ENCODE data around the gene IGDCC3. TPM values are rescaled to one million over a fixed set of nuclear protein-coding genes. Genes with fewer than 3 reads are reported as not detected.

IGDCC3 gene
- total RNA-seq, 4 donors from 2014 or later: not detected

- Histone ChIP-seq H3K9me3 (no peaks in the 10 kb centered on the region), H3K27ac (no peak overlapping the region), H3K4me3 (no peak overlapping the region), H3K36me3 (no peaks in the 10 kb centered on the region), H3K4me1 (peaks cover 0 to 23% (median 0%) of the 10 kb centered on the region in 4 donors), H3K27me3 (peaks cover 0 to 36% of the 10 kb centered on the region in 2 donors)
- no peak for DNase-seq (ENCODE audit: low spot score in 2 of 2)
- WGBS, 2 donors: 34 to 44% methylated on average over 33 to 34 of the region's 34 CpGs
- TF ChIP-seq POLR2A (IDR thresholded peaks at IDR 0.05): no peak
- no peak for TF ChIP-seq EP300 (IDR thresholded peaks at IDR 0.05)
- no peak for TF ChIP-seq CTCF (IDR thresholded peaks at IDR 0.05)
Measured at GRCh38 chr15:65396283-65396964, 18.6 kb upstream of the IGDCC3 start.

- peaks cover 0 to 16% (median 0%) of the 10 kb centered on the region in 4 donors for H3K4me1 ChIP-seq
- H3K9me3 ChIP-seq: no peaks in the 10 kb centered on the region
- TF ChIP-seq POLR2A (IDR thresholded peaks at IDR 0.05): no peak
- no peak overlapping the region for H3K27ac ChIP-seq
- peaks cover 0 to 36% of the 10 kb centered on the region in 2 donors for H3K27me3 ChIP-seq
- peak overlapping the region in 1 of 4 donors; percentile 25 for H3K4me3 ChIP-seq
- H3K36me3 ChIP-seq: no peaks in the 10 kb centered on the region
- no peak for DNase-seq (ENCODE audit: low spot score in 2 of 2)
- 21 to 27% methylated on average over 31 to 58 of the region's 72 CpGs for WGBS, 2 donors
Measured at GRCh38 chr15:65395567-65396202, 17.9 kb upstream of the IGDCC3 start.

GRCh38 chr15:65394936-65395335 is 17.1 kb upstream of the IGDCC3 start:
- Histone ChIP-seq H3K27me3 (peaks cover 0 to 36% of the 10 kb centered on the region in 2 donors), H3K4me1 (peaks cover 0 to 16% (median 0%) of the 10 kb centered on the region in 4 donors), H3K9me3 (no peaks in the 10 kb centered on the region), H3K27ac (no peak overlapping the region), H3K36me3 (no peaks in the 10 kb centered on the region), H3K4me3 (no peak overlapping the region)
- TF ChIP-seq CTCF (IDR thresholded peaks at IDR 0.05) (no peak), POLR2A (IDR thresholded peaks at IDR 0.05) (no peak), EP300 (IDR thresholded peaks at IDR 0.05) (no peak)
- 82 to 84% methylated on average over 9 of the region's 9 CpGs for WGBS, 2 donors
- no peak for DNase-seq (ENCODE audit: low spot score in 2 of 2)

- H3K27me3 ChIP-seq: peaks cover 0 to 36% of the 10 kb centered on the region in 2 donors
Measured at GRCh38 chr15:65394280-65394789, 16.5 kb upstream of the IGDCC3 start.

GRCh38 chr15:65393557-65393956 is 15.8 kb upstream of the IGDCC3 start:
- Histone ChIP-seq H3K27ac (no peak overlapping the region), H3K4me1 (peaks cover 0 to 16% (median 0%) of the 10 kb centered on the region in 4 donors), H3K27me3 (peaks cover 0 to 36% of the 10 kb centered on the region in 2 donors), H3K4me3 (no peak overlapping the region), H3K36me3 (no peaks in the 10 kb centered on the region), H3K9me3 (no peaks in the 10 kb centered on the region)
- TF ChIP-seq EP300 (IDR thresholded peaks at IDR 0.05): no peak
- no peak for TF ChIP-seq POLR2A (IDR thresholded peaks at IDR 0.05)
- TF ChIP-seq CTCF (IDR thresholded peaks at IDR 0.05): no peak
- no peak for DNase-seq (ENCODE audit: low spot score in 2 of 2)
- WGBS, 2 donors: 79 to 84% methylated on average over 8 of the region's 8 CpGs

More at GRCh38 chr15:65394280-65394789, 16.5 kb upstream of the IGDCC3 start:
- no peak overlapping the region for H3K27ac ChIP-seq
- peaks cover 0 to 16% (median 0%) of the 10 kb centered on the region in 4 donors for H3K4me1 ChIP-seq
- TF ChIP-seq POLR2A (IDR thresholded peaks at IDR 0.05): no peak
- TF ChIP-seq CTCF (IDR thresholded peaks at IDR 0.05): no peak
- TF ChIP-seq EP300 (IDR thresholded peaks at IDR 0.05): no peak
- no peak for DNase-seq (ENCODE audit: low spot score in 2 of 2)
- WGBS, 2 donors: 86 to 87% methylated on average over 11 of the region's 11 CpGs
- no peaks in the 10 kb centered on the region for H3K36me3 ChIP-seq
- no peak overlapping the region for H3K4me3 ChIP-seq
- H3K9me3 ChIP-seq: no peaks in the 10 kb centered on the region

Data from tibial nerve (tissue), 4 donors.